ENCODE data around the gene LELP1.

LELP1 gene

DNA sequence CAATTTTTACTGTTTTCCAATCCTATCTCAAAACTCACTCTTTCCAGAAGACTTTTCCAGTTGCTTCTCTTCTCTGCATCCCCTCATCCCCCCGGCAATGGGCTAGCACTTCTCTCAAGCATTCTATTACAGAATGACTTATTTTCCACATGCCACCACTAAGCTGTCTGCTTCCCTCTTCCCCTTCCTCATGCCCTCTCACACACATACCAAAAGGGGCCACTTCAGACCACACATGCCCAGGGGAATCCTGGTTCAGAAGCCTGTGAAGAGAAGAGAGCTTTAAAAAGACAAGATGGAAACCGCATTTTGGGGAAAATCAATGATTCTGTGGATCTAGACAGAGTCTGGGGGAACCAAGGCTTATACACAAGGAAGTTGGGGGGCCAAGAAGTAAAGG is 47.9 kb downstream of the LELP1 start:
- TF ChIP-seq CREB1 (IDR thresholded peaks at IDR 0.05; ENCODE audit: low read depth) (no peak), TAF1 (IDR thresholded peaks at IDR 0.05; ENCODE audit: low read depth) (no peak), NFIC (IDR thresholded peaks at IDR 0.05) (no peak), RAD21 (IDR thresholded peaks at IDR 0.05; ENCODE audit: low read depth) (no peak), MAX (IDR thresholded peaks at IDR 0.05) (no peak), FOXM1 (IDR thresholded peaks at IDR 0.05; ENCODE audit: borderline replicate concordance, low read depth) (no peak), TEAD4 (IDR thresholded peaks at IDR 0.05) (no peak), YY1 (IDR thresholded peaks at IDR 0.05; ENCODE audit: low read depth) (no peak), EP300 (IDR thresholded peaks at IDR 0.05; ENCODE audit: borderline replicate concordance) (no peak), ZBTB7A (IDR thresholded peaks at IDR 0.05; ENCODE audit: low read depth) (no peak), CEBPB (IDR thresholded peaks at IDR 0.05) (no peak), EGR1 (IDR thresholded peaks at IDR 0.05) (no peak), TCF12 (IDR thresholded peaks at IDR 0.05; ENCODE audit: low read depth) (no peak)
- TF ChIP-seq, protein P1, sequence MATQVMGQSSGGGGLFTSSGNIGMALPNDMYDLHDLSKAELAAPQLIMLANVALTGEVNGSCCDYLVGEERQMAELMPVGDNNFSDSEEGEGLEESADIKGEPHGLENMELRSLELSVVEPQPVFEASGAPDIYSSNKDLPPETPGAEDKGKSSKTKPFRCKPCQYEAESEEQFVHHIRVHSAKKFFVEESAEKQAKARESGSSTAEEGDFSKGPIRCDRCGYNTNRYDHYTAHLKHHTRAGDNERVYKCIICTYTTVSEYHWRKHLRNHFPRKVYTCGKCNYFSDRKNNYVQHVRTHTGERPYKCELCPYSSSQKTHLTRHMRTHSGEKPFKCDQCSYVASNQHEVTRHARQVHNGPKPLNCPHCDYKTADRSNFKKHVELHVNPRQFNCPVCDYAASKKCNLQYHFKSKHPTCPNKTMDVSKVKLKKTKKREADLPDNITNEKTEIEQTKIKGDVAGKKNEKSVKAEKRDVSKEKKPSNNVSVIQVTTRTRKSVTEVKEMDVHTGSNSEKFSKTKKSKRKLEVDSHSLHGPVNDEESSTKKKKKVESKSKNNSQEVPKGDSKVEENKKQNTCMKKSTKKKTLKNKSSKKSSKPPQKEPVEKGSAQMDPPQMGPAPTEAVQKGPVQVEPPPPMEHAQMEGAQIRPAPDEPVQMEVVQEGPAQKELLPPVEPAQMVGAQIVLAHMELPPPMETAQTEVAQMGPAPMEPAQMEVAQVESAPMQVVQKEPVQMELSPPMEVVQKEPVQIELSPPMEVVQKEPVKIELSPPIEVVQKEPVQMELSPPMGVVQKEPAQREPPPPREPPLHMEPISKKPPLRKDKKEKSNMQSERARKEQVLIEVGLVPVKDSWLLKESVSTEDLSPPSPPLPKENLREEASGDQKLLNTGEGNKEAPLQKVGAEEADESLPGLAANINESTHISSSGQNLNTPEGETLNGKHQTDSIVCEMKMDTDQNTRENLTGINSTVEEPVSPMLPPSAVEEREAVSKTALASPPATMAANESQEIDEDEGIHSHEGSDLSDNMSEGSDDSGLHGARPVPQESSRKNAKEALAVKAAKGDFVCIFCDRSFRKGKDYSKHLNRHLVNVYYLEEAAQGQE (IDR thresholded peaks at IDR 0.05; ENCODE audit: low read depth): no peak
- TF ChIP-seq, protein P2, sequence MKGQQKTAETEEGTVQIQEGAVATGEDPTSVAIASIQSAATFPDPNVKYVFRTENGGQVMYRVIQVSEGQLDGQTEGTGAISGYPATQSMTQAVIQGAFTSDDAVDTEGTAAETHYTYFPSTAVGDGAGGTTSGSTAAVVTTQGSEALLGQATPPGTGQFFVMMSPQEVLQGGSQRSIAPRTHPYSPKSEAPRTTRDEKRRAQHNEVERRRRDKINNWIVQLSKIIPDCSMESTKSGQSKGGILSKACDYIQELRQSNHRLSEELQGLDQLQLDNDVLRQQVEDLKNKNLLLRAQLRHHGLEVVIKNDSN (IDR thresholded peaks at IDR 0.05): no peak

- TF ChIP-seq CEBPB (IDR thresholded peaks at IDR 0.05): no peak
- no peak for TF ChIP-seq RAD21 (IDR thresholded peaks at IDR 0.05; ENCODE audit: low read depth)
- no peak for TF ChIP-seq EP300 (IDR thresholded peaks at IDR 0.05; ENCODE audit: borderline replicate concordance)
- TF ChIP-seq, protein P2 (IDR thresholded peaks at IDR 0.05): no peak
- TF ChIP-seq YY1 (IDR thresholded peaks at IDR 0.05; ENCODE audit: low read depth): no peak
- no peak for TF ChIP-seq MAX (IDR thresholded peaks at IDR 0.05)
- TF ChIP-seq TCF12 (IDR thresholded peaks at IDR 0.05; ENCODE audit: low read depth): no peak
- no peak for TF ChIP-seq FOXM1 (IDR thresholded peaks at IDR 0.05; ENCODE audit: borderline replicate concordance, low read depth)
- no peak for TF ChIP-seq EGR1 (IDR thresholded peaks at IDR 0.05)
- TF ChIP-seq, protein P1 (IDR thresholded peaks at IDR 0.05; ENCODE audit: low read depth): no peak
- no peak for TF ChIP-seq CREB1 (IDR thresholded peaks at IDR 0.05; ENCODE audit: low read depth)
- TF ChIP-seq ZBTB7A (IDR thresholded peaks at IDR 0.05; ENCODE audit: low read depth): no peak
- TF ChIP-seq TAF1 (IDR thresholded peaks at IDR 0.05; ENCODE audit: low read depth): no peak
- TF ChIP-seq TEAD4 (IDR thresholded peaks at IDR 0.05): no peak
- TF ChIP-seq NFIC (IDR thresholded peaks at IDR 0.05): no peak
Observed at GRCh38 chr1:153251562-153251961, 48.3 kb downstream of the LELP1 start.

- TF ChIP-seq EGR1 (IDR thresholded peaks at IDR 0.05) (no peak), FOXM1 (IDR thresholded peaks at IDR 0.05; ENCODE audit: borderline replicate concordance, low read depth) (no peak), TCF12 (IDR thresholded peaks at IDR 0.05; ENCODE audit: low read depth) (no peak), NFIC (IDR thresholded peaks at IDR 0.05) (no peak), MAX (IDR thresholded peaks at IDR 0.05) (no peak), EP300 (IDR thresholded peaks at IDR 0.05; ENCODE audit: borderline replicate concordance) (no peak), CREB1 (IDR thresholded peaks at IDR 0.05; ENCODE audit: low read depth) (no peak), YY1 (IDR thresholded peaks at IDR 0.05; ENCODE audit: low read depth) (no peak), TEAD4 (IDR thresholded peaks at IDR 0.05) (no peak), CEBPB (IDR thresholded peaks at IDR 0.05) (no peak), TAF1 (IDR thresholded peaks at IDR 0.05; ENCODE audit: low read depth) (no peak), RAD21 (IDR thresholded peaks at IDR 0.05; ENCODE audit: low read depth) (no peak), ZBTB7A (IDR thresholded peaks at IDR 0.05; ENCODE audit: low read depth) (no peak)
- TF ChIP-seq, protein P2 (IDR thresholded peaks at IDR 0.05): no peak
- TF ChIP-seq, protein P1 (IDR thresholded peaks at IDR 0.05; ENCODE audit: low read depth): no peak
Observed at GRCh38 chr1:153251988-153252387, 48.8 kb downstream of the LELP1 start.
